ENCODE results near the gene EVI5. TPM values are rescaled to one million over a fixed set of nuclear protein-coding genes. Genes with fewer than 3 reads are reported as not detected.

The EVI5 gene
- total RNA-seq, 4 donors from 2014 or later = 24.9 to 47.8 (median 28.5) TPM

- TF ChIP-seq, protein P1, sequence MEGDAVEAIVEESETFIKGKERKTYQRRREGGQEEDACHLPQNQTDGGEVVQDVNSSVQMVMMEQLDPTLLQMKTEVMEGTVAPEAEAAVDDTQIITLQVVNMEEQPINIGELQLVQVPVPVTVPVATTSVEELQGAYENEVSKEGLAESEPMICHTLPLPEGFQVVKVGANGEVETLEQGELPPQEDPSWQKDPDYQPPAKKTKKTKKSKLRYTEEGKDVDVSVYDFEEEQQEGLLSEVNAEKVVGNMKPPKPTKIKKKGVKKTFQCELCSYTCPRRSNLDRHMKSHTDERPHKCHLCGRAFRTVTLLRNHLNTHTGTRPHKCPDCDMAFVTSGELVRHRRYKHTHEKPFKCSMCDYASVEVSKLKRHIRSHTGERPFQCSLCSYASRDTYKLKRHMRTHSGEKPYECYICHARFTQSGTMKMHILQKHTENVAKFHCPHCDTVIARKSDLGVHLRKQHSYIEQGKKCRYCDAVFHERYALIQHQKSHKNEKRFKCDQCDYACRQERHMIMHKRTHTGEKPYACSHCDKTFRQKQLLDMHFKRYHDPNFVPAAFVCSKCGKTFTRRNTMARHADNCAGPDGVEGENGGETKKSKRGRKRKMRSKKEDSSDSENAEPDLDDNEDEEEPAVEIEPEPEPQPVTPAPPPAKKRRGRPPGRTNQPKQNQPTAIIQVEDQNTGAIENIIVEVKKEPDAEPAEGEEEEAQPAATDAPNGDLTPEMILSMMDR (IDR thresholded peaks at IDR 0.05; ENCODE audit: low read depth) = no peak
These were observed 20.3 kb upstream of the EVI5 start for GRCh38 chr1:92805216-92805615.

DNA sequence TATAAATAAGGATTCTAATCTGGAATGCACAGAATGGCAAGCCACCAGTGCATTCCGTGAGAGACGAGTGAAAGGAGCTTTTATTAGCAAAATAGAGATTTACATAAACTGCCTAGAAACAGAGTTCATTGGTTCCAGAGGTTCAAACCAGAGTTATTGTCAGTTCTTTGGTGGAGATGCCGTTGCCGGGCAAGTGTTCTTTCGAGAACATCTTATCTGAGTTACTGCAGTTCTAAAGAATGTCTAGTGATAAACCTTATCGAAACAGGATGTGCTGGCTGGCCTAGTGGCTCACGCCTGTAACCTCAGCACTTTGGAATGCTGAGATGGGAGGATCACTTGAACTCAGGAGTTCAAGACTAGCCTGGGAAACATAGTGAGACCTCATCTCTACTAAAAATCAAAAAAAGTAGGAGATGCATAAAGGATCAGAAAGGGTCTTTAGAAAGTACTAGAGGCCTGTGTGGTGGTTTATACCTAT is 19.9 kb upstream of the EVI5 start:
- TF ChIP-seq, protein P1 (IDR thresholded peaks at IDR 0.05; ENCODE audit: low read depth) = no peak

DNA sequence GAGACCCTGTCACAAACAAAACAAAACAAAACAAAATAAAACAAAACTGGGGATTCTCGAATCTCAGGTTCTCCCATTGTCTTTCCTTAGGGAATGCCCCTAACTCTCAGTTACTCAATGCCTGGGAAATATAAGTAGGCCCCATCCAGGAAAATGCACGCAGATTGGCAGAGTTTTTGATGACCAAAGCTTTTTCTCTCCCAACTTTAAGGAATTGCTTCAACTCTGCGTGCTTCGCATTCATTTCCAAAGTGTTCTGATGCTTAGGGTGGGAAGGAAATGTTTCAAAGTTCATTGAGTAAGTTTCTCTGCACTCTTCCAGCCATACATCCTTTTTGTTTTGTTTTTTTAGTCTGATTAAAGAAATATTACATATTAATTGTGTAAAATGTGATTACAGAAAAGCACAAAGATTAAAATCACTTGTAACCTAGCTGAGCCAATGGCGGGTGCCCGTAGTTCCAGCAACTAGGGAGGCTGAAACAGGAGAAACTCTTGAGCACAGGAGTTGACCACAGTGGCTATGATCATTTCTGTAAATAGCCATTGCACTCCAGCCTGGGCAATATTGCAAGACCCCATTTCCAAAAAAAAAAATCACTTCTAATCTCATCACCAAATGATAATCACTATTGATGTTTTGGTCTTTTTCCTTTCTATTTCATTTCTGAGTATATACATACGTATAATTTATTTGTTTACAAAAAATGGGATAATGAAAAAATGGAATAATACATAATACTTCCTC is 18.4 kb upstream of the EVI5 start:
- TF ChIP-seq, protein P1 (IDR thresholded peaks at IDR 0.05; ENCODE audit: low read depth) = no peak

DNA sequence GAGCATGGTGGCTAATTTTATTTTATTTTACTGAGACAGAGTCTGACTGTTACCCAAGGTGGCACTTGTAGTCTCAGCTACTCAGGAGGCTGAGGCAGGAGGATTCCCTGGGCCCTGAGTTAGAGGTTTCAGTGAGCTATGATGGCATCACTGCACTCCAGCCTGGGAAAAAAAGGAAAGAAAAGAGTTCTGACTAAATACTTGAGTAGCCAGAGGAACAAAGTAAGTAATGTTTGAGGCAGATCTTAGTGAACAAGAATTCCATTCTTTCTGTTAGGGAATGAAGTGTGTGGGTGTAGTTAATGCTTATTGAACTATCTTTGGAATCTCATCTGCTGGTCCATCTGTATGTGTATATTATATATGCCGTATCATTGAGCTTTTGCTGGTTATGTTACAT is 13.1 kb upstream of the EVI5 start:
- TF ChIP-seq, protein P1 (IDR thresholded peaks at IDR 0.05; ENCODE audit: low read depth) = no peak

DNA sequence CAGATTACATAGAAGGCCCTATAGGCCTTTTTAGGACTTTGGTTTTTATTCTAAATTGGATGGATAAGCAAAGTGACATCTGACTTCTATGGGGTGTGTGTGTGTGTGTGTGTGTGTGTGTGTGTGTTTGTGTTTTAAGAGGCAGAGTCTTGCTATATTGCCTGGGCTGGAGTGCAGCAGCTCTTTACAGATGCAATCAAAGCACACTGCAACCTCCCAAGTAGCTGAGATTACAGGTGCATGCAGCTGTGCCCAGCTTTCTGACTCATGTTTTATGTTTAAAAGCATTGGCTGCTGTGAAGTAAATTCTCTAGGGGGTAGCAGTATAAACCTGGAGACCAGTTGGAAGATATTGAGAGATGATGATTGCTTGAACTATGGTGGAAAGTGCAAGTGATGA is 12.4 kb upstream of the EVI5 start:
- TF ChIP-seq, protein P1 (IDR thresholded peaks at IDR 0.05; ENCODE audit: low read depth) = no peak

DNA sequence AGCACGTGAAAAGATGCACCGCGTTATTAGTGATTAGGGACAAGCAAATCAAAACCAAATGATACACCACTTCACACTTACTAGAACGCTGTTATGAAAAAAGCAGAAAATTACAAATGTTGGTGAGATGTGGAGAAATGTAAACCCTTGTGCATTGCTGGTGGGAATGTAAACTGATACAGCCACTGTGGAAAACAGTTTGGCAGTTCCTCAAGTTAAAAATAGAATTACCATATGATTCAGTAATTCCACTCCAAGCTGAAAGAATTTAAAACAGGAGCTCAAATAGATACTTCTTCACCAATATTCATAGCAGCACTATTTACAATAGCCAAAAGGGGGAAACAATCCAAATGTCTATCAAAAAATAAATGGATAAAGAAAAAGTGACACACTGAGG is 10.3 kb upstream of the EVI5 start:
- TF ChIP-seq, protein P1 (IDR thresholded peaks at IDR 0.05; ENCODE audit: low read depth) = no peak

GRCh38 chr1:92792340-92792782 is 7.5 kb upstream of the EVI5 start:
- TF ChIP-seq, protein P1 (IDR thresholded peaks at IDR 0.05; ENCODE audit: low read depth) = no peak

Measured in subcutaneous adipose tissue (tissue), 4 donors.